HG03571 (cell line): Measurements from ENCODE around the gene UCN.

Experiments
- ATAC-seq: cut with Tn5 transposase; IDR thresholded peaks from one replicate; pipeline ENCODE4 v1.9.1; 2021; ENCODE audit not compliant: unreplicated experiment

UCN gene

GRCh38 chr2:27262379-27263286 lies 45.6 kb downstream of the UCN start, which contains the start of gene SLC30A3:
TSS of gene SLC30A3 (minus strand) at chr2:27263047. CDS start at chr2:27262906, 141 bp downstream.
- no peak for ATAC-seq

GRCh38 chr2:27261926-27262298 lies 46.3 kb downstream of the UCN start:
- ATAC-seq = no peak

- ATAC-seq = no peak
These were observed 46.9 kb downstream of the UCN start for GRCh38 chr2:27261241-27261925.

DNA sequence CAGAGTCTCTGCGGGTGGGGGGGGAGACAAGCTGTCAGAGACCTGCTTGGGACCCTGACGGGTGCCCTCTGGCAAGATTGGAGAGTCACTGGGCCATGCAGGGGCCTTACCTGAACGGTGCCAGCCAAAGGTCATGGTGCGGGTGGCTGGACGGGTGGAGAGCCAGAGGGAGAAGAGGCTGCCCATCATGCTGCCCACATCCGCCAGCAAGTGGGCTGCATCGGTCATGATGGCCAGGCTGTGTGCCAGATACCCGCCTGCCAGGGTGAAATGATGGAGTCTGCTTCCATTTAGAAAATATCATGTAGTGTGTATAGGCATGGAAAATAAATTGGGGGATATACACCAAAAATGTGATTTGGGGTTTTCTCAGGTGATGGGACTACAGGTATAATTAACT lies 50.2 kb downstream of the UCN start:
- ATAC-seq = no peak
